MM.1S (cell line): ENCODE data around the gene TRPV5.

Source experiments
- DNase-seq: peaks from one replicate; pipeline ENCODE4 v3.0.0-alpha.2; 2015
- H2AFZ ChIP-seq: fragments of 300-600 bp; sonication (generic); 2 replicates; pipeline ENCODE4 v1.6.0; 2016; ENCODE audit warnings: antibody characterized with exemption, low read length
- H3F3A ChIP-seq: fragments of 300-600 bp; sonication (generic); 2 replicates; pipeline ENCODE4 v1.6.1; 2016; ENCODE audit warnings: mild to moderate bottlenecking, antibody characterized with exemption, low read length, moderate library complexity, mixed read lengths; ENCODE audit not compliant: insufficient read depth
- H3K27ac ChIP-seq: fragments of 300-600 bp; sonication (generic); 2 replicates; pipeline ENCODE4 v1.5.1; 2016; ENCODE audit warnings: mild to moderate bottlenecking, low read length
- H3K27me3 ChIP-seq: fragments of 300-600 bp; sonication (generic); replicated peaks from 2 replicates; pipeline ENCODE4 v1.6.0; 2016; ENCODE audit warnings: low read length; ENCODE audit not compliant: insufficient read depth
- H3K36me3 ChIP-seq: fragments of 300-600 bp; sonication (generic); replicated peaks from 2 replicates; pipeline ENCODE4 v1.6.1; 2016; ENCODE audit warnings: mild to moderate bottlenecking, low read length, mixed read lengths; ENCODE audit not compliant: insufficient read depth
- H3K4me1 ChIP-seq: fragments of 300-600 bp; sonication (generic); 2 replicates; pipeline ENCODE4 v1.6.1; 2016; ENCODE audit warnings: low read length, mixed read lengths
- H3K4me2 ChIP-seq: fragments of 300-600 bp; sonication (generic); 2 replicates; pipeline ENCODE4 v1.6.0; 2016; ENCODE audit warnings: low read depth, low read length
- H3K4me3 ChIP-seq: fragments of 300-600 bp; sonication (generic); 2 replicates; pipeline ENCODE4 v1.5.1; 2016; ENCODE audit warnings: low read length, mixed read lengths
- H3K79me2 ChIP-seq: fragments of 300-600 bp; sonication (generic); 2 replicates; pipeline ENCODE4 v1.6.1; 2016; ENCODE audit warnings: mixed run types, low read length, mixed read lengths
- H3K9ac ChIP-seq: fragments of 300-600 bp; sonication (generic); 2 replicates; pipeline ENCODE4 v1.6.1; 2016; ENCODE audit warnings: low read length, mixed read lengths
- H3K9me2 ChIP-seq: fragments of 300-600 bp; sonication (generic); replicated peaks from 2 replicates; pipeline ENCODE4 v1.6.1; 2016; ENCODE audit warnings: mild to moderate bottlenecking, low read length, mixed read lengths; ENCODE audit not compliant: insufficient read depth
- H3K9me3 ChIP-seq: fragments of 300-600 bp; sonication (generic); replicated peaks from 2 replicates; pipeline ENCODE4 v1.6.1; 2016; ENCODE audit warnings: mild to moderate bottlenecking, low read length, mixed read lengths; ENCODE audit not compliant: insufficient read depth
- H4K20me1 ChIP-seq: fragments of 300-600 bp; sonication (generic); 2 replicates; pipeline ENCODE4 v1.6.1; 2016; ENCODE audit warnings: mild to moderate bottlenecking, low read length, moderate library complexity, mixed read lengths; ENCODE audit not compliant: insufficient read depth
- CTCF ChIP-seq: fragments of 300-600 bp; sonication (generic); IDR thresholded peaks from 2 replicates; pipeline ENCODE4 v1.5.1; 2016; ENCODE audit warnings: antibody characterized with exemption, low read length, mixed read lengths
- EZH2 ChIP-seq: fragments of 300-600 bp; sonication (generic); optimal IDR thresholded peaks from 2 replicates; pipeline ENCODE3; 2017; ENCODE audit warnings: low read depth, mild to moderate bottlenecking, antibody characterized with exemption, low read length, mixed read lengths
- EZH2phosphoT487 ChIP-seq: fragments of 300-600 bp; sonication (generic); IDR thresholded peaks from 2 replicates; pipeline ENCODE4 v1.6.1; 2018; ENCODE audit warnings: antibody characterized with exemption, low read length

Gene TRPV5

GRCh38 chr7:142868986-142869415 is 64.5 kb downstream of the TRPV5 start:
- Histone ChIP-seq H3K27ac (no peak overlapping the region), H3K9ac (no peak overlapping the region), H2AFZ (no peak overlapping the region), H3K36me3 (no peaks in the 10 kb centered on the region), H3K9me2 (no peaks in the 10 kb centered on the region), H4K20me1 (no peaks in the 10 kb centered on the region), H3K4me1 (no peaks in the 10 kb centered on the region), H3K4me3 (no peak overlapping the region), H3K4me2 (no peak overlapping the region), H3K27me3 (peaks cover 54% of the 10 kb centered on the region), H3F3A (no peaks in the 10 kb centered on the region), H3K79me2 (no peaks in the 10 kb centered on the region), H3K9me3 (no peaks in the 10 kb centered on the region)
- no peak for DNase-seq
- TF ChIP-seq CTCF (no peak), EZH2phosphoT487 (no peak), EZH2 (no peak)

- H3K27ac ChIP-seq = no peak overlapping the region
- peaks cover 58% of the 10 kb centered on the region for H3K27me3 ChIP-seq
- H3K4me2 ChIP-seq = no peak overlapping the region
- H3F3A ChIP-seq = no peaks in the 10 kb centered on the region
- DNase-seq = no peak
- no peaks in the 10 kb centered on the region for H3K9me2 ChIP-seq
- no peaks in the 10 kb centered on the region for H3K9me3 ChIP-seq
- H4K20me1 ChIP-seq = no peaks in the 10 kb centered on the region
- TF ChIP-seq EZH2phosphoT487 = no peak
- no peak for TF ChIP-seq CTCF
- no peak for TF ChIP-seq EZH2
- H3K79me2 ChIP-seq = no peaks in the 10 kb centered on the region
- no peak overlapping the region for H3K9ac ChIP-seq
- H3K36me3 ChIP-seq = no peaks in the 10 kb centered on the region
- no peaks in the 10 kb centered on the region for H3K4me1 ChIP-seq
- H3K4me3 ChIP-seq = no peak overlapping the region
- H2AFZ ChIP-seq = no peak overlapping the region
These were observed 65.2 kb downstream of the TRPV5 start for GRCh38 chr7:142868188-142868985.

GRCh38 chr7:142867398-142868187 is 66.0 kb downstream of the TRPV5 start:
- H4K20me1 ChIP-seq = no peaks in the 10 kb centered on the region
- H2AFZ ChIP-seq = no peak overlapping the region
- H3F3A ChIP-seq = no peaks in the 10 kb centered on the region
- H3K4me1 ChIP-seq = no peaks in the 10 kb centered on the region
- no peak overlapping the region for H3K9ac ChIP-seq
- H3K79me2 ChIP-seq = no peaks in the 10 kb centered on the region
- H3K27ac ChIP-seq = no peak overlapping the region
- H3K36me3 ChIP-seq = no peaks in the 10 kb centered on the region
- no peaks in the 10 kb centered on the region for H3K9me3 ChIP-seq
- no peak for DNase-seq
- no peak overlapping the region for H3K4me3 ChIP-seq
- no peak for TF ChIP-seq CTCF
- TF ChIP-seq EZH2 = no peak
- TF ChIP-seq EZH2phosphoT487 = no peak
- H3K27me3 ChIP-seq = peaks cover 53% of the 10 kb centered on the region
- H3K9me2 ChIP-seq = no peaks in the 10 kb centered on the region
- H3K4me2 ChIP-seq = no peak overlapping the region
